HG03139 (cell line): Measurements from ENCODE around the gene LRP5.
"Not testable (repeated sequence)": the region's sequence is repeated elsewhere in the genome, so short reads cannot be mapped to it uniquely, and the experiment has no call there.

Experiments
- ATAC-seq: cut with Tn5 transposase; IDR thresholded peaks from one replicate; pipeline ENCODE4 v1.9.1; 2021; ENCODE audit not compliant: unreplicated experiment

Gene LRP5

GRCh38 chr11:68282141-68282860 lies 30.1 kb upstream of the LRP5 start:
- ATAC-seq = no peak

DNA sequence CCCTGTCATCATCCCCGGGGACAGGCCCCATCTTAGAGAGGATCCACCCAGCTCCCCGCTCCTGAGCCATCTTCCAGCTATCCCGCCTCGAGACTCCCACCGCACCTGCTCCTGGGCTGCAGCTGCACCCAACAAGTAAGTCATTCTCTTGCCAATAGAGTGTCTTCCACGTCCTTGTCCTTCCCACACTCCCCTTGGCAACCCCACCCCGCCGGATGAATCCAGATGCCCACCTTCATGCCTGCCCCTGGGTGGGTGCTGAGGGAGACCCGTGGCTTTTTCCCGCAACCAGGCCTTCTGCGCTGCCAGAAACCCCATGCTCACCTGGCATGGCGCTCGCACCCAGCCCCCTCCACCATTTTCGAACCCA lies 29.5 kb upstream of the LRP5 start:
- ATAC-seq = no peak

GRCh38 chr11:68284588-68284987 lies 27.8 kb upstream of the LRP5 start:
- ATAC-seq = not testable (repeated sequence)

GRCh38 chr11:68287419-68287818 lies 25.0 kb upstream of the LRP5 start:
- ATAC-seq = no peak

GRCh38 chr11:68289456-68289855 lies 22.9 kb upstream of the LRP5 start:
- ATAC-seq = no peak

DNA sequence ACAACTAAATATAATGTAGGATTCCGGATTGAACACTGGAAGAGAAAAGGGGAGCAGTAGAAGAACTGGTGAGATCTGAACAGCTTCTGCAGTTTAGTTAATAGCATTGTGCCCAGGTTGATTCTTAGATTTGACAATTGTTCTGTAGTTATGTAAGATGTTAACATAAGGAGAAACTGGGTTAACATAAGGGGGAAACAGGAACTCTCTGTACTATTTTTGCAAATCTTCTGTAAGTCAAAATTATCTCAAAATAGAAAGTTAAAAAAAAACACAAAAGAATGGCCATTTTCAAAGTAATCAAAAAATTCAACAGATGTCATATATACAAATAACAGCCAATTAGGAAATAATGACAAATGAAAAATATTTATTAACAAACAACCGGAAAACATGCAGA lies 18.7 kb upstream of the LRP5 start:
- no peak for ATAC-seq

DNA sequence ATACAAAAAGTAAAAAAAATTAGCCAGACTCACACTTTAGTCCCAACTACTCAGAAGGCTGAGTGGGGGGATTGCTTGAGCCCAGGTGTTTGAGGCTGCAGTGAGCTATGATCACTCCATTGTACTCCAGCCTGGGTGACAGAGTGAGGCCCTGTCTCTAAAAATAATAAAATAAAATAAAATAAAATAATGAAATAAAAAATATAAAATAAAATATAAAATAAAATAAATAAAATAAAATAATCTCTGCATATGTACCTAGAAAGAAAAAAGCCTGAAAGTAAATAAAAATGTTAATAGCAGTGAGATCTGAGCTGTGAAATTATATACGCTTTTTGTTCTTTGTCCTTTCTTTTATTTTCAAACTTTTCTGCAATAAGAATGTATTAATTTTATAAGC lies 17.1 kb upstream of the LRP5 start:
- ATAC-seq = no peak

GRCh38 chr11:68295940-68296339 lies 16.5 kb upstream of the LRP5 start:
- no peak for ATAC-seq

DNA sequence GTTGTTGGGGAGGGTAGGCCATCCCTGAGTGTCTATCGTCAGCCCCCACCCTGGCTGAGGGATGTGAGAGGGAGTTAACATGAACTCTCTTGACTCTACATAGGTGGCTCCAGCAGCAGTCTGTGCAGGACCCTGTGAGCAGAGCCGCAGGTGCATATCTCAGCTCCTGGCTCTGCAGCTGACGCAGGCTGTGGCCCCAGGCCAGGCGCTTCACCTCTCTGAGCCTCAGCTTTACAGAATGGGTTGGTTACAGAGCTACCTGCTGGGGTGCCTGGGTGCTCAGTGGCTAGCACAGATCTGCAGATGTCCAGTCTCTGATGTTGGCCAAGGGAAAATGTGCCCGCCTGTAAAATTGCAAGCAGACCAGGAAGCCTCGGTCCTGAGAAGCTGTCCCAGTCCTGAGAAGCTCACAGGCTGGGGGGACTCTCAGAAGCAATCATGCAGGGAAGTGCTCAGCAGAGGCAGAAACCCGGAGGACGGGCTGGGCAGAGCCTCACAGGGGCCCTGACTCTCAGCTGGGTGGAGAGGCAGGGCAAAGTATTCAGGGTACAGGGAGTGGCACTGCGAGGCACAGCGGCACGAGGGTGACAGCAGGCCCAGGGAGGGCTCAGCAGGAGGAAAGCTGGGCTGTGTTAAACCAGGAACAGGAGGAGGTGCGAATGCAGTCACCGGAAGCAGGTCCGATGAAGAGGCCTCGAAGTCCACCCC lies 15.9 kb upstream of the LRP5 start:
- ATAC-seq = no peak

GRCh38 chr11:68297052-68297378 lies 15.4 kb upstream of the LRP5 start:
- no peak for ATAC-seq

DNA sequence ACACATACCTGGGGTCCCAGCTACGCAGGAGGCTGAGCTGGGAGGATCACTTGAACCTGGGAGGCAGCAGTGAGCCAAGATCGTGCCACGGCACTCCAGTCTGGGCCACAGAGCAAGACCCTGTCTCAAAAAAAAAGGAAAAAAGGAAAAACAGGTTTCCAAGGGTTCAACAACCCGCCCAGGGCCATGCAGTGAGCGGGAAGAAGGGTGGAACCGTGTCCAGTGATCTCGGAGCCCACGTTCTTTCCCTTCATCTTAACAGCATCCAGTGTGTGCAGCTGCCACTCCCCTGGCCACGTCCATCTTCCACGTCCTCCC lies 14.9 kb upstream of the LRP5 start:
- ATAC-seq = no peak

DNA sequence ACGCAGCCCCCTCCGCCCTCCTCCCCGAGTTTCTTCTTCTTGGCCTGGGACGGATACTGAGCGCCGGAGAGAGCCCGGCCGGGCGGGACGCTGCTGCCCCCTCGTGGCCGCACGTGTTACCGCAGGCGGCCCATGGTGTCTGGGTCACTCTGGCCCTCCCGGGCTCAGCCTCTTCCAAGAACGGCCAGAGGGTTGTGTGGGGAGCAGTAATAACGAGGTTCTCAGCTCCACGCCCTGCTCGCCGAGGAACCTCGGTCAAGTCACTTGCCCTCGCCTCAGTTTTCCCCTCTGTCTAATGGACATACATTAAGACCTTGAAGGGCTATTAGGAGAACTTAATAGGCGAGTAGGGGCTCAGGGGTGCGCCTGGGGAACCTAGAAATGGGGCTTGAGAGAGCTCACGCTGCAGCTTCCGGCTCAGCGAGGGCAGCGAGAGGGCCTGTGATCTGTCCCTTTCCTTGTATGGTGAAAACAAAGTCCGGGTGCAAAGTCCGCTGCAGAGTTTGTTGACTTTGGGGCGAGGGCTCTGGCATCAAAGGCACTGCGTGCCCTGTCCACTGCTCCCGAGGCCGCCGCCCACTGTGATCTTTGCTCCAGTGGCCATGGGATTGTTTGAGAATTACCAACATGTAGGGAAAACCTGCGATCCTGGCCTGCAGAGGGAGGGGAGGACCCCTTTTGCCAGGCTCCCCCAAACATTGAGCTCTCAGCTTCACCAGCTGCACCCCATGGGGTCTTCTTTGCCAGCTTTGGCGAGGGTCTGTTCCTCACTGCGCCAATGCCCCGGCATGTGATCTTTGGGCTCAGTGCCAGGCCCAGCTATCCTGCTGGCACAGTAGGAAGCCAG lies 14.4 kb upstream of the LRP5 start:
- no peak for ATAC-seq

GRCh38 chr11:68298659-68299516 lies 13.5 kb upstream of the LRP5 start:
- no peak for ATAC-seq

DNA sequence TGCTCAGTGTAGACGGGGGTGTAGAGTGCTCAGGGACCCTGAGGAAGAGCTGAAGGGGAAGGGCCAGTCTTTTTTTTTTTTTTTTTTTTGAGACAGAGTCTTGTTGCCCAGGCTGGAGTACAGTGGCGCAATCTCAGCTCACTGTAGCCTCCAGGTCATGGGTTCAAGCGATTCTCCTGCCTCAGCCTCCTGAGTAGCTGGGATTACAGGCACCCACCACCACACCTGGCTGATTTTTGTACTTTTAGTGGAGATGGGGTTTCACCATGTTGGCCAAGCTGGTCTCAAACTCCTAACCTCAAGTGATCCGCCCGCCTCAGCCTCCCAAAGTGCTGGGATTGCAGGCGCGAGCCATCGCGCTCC lies 12.9 kb upstream of the LRP5 start:
- ATAC-seq = not testable (repeated sequence)

DNA sequence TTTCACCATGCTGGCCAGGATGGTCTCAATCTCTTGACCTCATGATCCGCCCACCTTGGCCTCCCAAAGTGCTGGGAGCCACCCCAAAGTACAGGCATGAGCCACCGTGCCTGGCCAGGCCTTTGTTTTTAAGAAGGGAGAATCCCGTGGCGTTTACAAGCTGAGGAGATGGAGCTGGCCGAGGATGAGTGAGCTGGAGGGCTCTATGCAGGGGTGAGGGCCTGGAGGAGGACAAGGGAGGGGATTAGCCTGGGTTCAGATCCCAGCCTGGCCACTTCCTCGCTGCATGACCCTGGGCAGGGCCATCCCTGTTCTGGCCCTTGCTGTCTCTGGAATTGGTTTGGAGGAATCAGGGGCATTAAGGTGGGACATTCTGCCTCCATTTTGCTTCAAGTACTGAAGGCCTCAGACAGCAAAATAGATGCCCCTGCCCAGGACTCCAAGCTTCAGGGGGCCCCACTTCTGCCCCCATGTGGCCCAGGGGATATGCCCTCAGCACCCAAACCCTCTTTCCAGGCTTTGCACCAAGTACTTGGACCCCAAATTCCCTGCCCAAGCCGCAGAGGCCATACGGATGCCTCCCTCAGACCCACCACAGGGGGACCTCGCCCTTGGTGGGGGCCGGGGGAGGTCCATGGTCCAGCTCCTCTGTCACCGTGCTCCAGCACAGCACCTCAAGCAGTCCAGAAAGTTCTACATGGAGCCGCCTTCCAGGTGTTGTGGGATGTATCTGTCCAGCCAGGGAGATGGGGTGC lies 12.1 kb upstream of the LRP5 start:
- no peak for ATAC-seq

DNA sequence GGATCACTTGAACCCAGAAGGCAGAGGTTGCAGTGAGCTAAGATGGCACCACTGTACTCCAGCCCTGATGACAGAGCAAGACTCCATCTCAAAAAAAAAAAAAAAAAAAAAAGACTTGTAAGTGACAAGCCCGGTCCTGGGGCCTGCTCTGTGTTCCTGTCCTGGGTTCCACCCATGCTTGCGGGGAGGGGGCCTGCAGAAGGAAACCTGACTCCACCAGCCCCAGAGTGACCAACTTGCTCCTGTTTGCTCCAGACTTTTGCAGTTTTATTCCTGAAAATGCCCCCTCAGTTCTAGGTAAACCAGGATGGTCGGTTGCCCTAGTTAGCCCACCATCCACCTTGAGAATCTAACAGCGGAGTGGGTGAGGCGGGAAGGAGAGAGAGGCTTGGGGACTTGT lies 10.1 kb upstream of the LRP5 start:
- no peak for ATAC-seq

DNA sequence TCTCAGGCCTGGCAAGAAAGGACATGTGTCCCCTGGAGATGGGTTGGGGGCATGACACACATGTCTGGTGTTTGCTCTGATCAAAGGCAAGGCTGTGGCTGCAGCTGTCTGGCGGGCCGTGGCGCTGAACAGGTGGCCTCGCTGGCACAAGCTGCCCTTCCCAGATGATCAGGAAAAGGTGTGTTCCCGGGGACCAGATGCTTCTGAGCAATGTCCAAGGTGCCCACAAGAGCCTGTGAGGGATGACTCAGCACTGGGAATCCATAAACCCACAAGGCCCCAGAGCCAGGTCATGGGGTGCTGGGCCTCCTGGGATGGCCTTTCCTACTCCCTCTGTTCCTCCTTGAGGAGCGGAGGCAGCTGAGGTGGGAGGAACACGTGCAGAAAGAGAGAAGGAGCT lies 9.7 kb upstream of the LRP5 start:
- no peak for ATAC-seq

DNA sequence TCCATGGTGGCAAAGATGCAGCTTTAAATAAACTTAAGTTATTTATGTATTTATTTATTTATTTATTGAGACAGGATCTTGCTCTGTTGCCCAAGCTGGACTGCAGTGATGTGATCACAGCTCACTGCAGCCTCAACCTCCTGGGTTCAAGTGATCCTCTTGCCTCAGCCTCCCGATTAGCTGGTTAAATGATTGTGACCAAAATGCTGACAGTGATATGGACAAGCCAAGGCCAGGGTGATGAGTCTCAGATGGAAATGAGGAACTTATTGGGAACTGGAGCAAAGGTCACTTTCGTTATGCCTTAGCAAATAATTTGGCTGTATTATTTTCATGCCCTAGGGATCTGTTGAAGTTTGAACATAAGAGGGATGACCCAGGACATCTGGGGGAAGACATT lies 9.3 kb upstream of the LRP5 start:
- no peak for ATAC-seq

GRCh38 chr11:68303982-68304780 lies 8.2 kb upstream of the LRP5 start:
- ATAC-seq = no peak

DNA sequence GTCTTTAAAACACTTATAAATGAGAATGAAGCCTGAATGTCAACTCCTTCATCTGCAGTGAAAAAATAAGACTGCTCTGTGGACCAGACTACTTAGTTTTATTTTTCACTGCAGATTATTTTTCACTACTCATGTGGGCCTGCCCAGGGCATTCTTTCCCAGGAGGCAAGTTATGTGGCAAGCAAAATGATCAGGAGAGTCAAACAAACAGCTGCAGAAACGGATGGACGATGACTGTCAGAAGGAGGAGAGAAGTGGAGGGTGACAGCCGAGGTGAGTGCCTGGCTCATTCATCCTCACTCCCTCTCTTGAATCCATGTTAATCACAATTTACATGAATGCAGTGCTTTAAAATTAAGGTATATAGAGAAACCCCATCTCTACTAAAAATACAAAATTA lies 5.8 kb upstream of the LRP5 start:
- no peak for ATAC-seq
